Measurements from ENCODE around the gene GSTM5.
"Not testable (repeated sequence)": the region's sequence is repeated elsewhere in the genome, so short reads cannot be mapped to it uniquely, and the experiment has no call there.

The GSTM5 gene

GRCh38 chr1:109726728-109727373, 14.8 kb downstream of the GSTM5 start:
- DNase-seq, result no peak

- DNase-seq, result no peak
Observed at GRCh38 chr1:109728870-109729269, 16.8 kb downstream of the GSTM5 start.

- no peak for DNase-seq
Observed at GRCh38 chr1:109730666-109731065, 18.6 kb downstream of the GSTM5 start.

- DNase-seq, result no peak
Observed at GRCh38 chr1:109732390-109732881, 20.4 kb downstream of the GSTM5 start.

GRCh38 chr1:109733236-109733870, 21.3 kb downstream of the GSTM5 start:
- DNase-seq, result no peak

- DNase-seq, result peak in 53 of 56 donors; percentile 13 to 85 (median 56)
Observed at GRCh38 chr1:109739738-109740614, 27.9 kb downstream of the GSTM5 start.

- no peak for DNase-seq
Observed at GRCh38 chr1:109740615-109741373, 28.7 kb downstream of the GSTM5 start, which contains the start of gene GSTM3. TSS of gene GSTM3 (minus strand) at chr1:109741038. CDS start at chr1:109740287, 751 bp downstream.

GRCh38 chr1:109748311-109748710, 36.3 kb downstream of the GSTM5 start:
- not testable (repeated sequence) for DNase-seq

GRCh38 chr1:109749221-109749620, 37.2 kb downstream of the GSTM5 start:
- DNase-seq, result no peak

GRCh38 chr1:109750241-109750882, 38.3 kb downstream of the GSTM5 start:
- DNase-seq, result no peak

- DNase-seq, result no peak
Observed at GRCh38 chr1:109750920-109751319, 38.9 kb downstream of the GSTM5 start.

- DNase-seq, result no peak
Observed at GRCh38 chr1:109751531-109752260, 39.6 kb downstream of the GSTM5 start.

GRCh38 chr1:109754738-109755137, 42.7 kb downstream of the GSTM5 start:
- no peak for DNase-seq

- DNase-seq, result not testable (repeated sequence)
Observed at GRCh38 chr1:109756325-109756724, 44.3 kb downstream of the GSTM5 start.

- DNase-seq, result no peak
Observed at GRCh38 chr1:109756848-109757521, 44.9 kb downstream of the GSTM5 start.

GRCh38 chr1:109757936-109758786, 46.1 kb downstream of the GSTM5 start:
- no peak for DNase-seq

GRCh38 chr1:109759513-109760334, 47.7 kb downstream of the GSTM5 start:
- no peak for DNase-seq
